ENCODE measurements around the gene SEMA3D.

- no peak for TF ChIP-seq CTCF (IDR thresholded peaks at IDR 0.05; ENCODE audit: extremely low read depth in 1 of 2, insufficient read depth in 1 of 2, low read depth in 1 of 2, low read length in 2 of 2)
- no peak for TF ChIP-seq MAX (IDR thresholded peaks at IDR 0.05; ENCODE audit: insufficient read depth, insufficient read length)
- no peak for TF ChIP-seq POLR2A (IDR thresholded peaks at IDR 0.05; ENCODE audit: low read depth, low read length)
- TF ChIP-seq POLR2AphosphoS5 (IDR thresholded peaks at IDR 0.05; ENCODE audit: insufficient read depth, low read depth, low read length): no peak
- no peak for TF ChIP-seq EZH2 (IDR thresholded peaks at IDR 0.05; ENCODE audit: borderline replicate concordance, low read depth, low read length, severe bottlenecking)
- no peak for TF ChIP-seq MYC (IDR thresholded peaks at IDR 0.05; ENCODE audit: low read depth, low read length)
Observed at GRCh38 chr7:84998665-84999064, 188.2 kb downstream of the SEMA3D start.

All from endothelial cell of umbilical vein (primary cell).